IMR-90 (cell line): ENCODE measurements around the gene PIP4K2A. TPM values are rescaled to one million over a fixed set of nuclear protein-coding genes. Genes with fewer than 3 reads are reported as not detected.
"Not testable (repeated sequence)": the region's sequence is repeated elsewhere in the genome, so short reads cannot be mapped to it uniquely, and the experiment has no call there.

Experiments
- ATAC-seq: fragments of 200-7000 bp; cut with Tn5 transposase; 2 replicates; pipeline ENCODE4 v1.9.1; 2020; ENCODE audit warnings: low read depth, mild to moderate bottlenecking, moderate library complexity
- BruUV-seq: library from RNA; stranded (reverse); fragments of 400-500 nt; replicated peaks from 2 replicates; lab custom pipeline; 2021; lab: Mats Ljungman, UMichigan
- CTCF ChIA-PET: fragments of 300-600 bp; formaldehyde crosslinking; extraction: SDS; loops from one replicate; lab custom pipeline; 2021; ENCODE audit warnings: antibody characterized with exemption; lab: Yijun Ruan, JAX
- POLR2A ChIA-PET: fragments of 300-600 bp; sonication (Branson Sonifier 250); formaldehyde crosslinking; loops from one replicate; lab custom pipeline; 2022; ENCODE audit warnings: antibody characterized with exemption; ENCODE audit not compliant: unreplicated experiment; lab: Charles Lee
- DNase-seq: peaks from one replicate; pipeline ENCODE4 v3.0.0; 2013
- H2AFZ ChIP-seq: replicated peaks from 2 replicates; pipeline ENCODE3; 2013; ENCODE audit warnings: low read length, mild to moderate bottlenecking; ENCODE audit not compliant: poor library complexity
- H2AK5ac ChIP-seq: 2 replicates; pipeline ENCODE4 v1.6.1; 2013; ENCODE audit warnings: low read depth, low read length, inconsistent platforms
- H2AK9ac ChIP-seq: replicated peaks from 2 replicates; pipeline ENCODE3; 2013; ENCODE audit warnings: mild to moderate bottlenecking, low read depth, low read length, moderate library complexity; ENCODE audit not compliant: poor library complexity
- H2BK120ac ChIP-seq: 2 replicates; pipeline ENCODE4 v1.6.1; 2013; ENCODE audit warnings: low read depth, low read length, inconsistent platforms
- H2BK15ac ChIP-seq: 3 replicates; pipeline ENCODE4 v1.6.1; 2013; ENCODE audit warnings: low read depth, low read length, inconsistent platforms
- H2BK20ac ChIP-seq: 2 replicates; pipeline ENCODE4 v1.6.1; 2013; ENCODE audit warnings: low read depth, mild to moderate bottlenecking, inconsistent platforms, low read length, moderate library complexity
- H2BK5ac ChIP-seq: 2 replicates; pipeline ENCODE4 v1.6.1; 2013; ENCODE audit warnings: mild to moderate bottlenecking, low read depth, low read length, inconsistent platforms; ENCODE audit not compliant: poor library complexity, severe bottlenecking
- H3K14ac ChIP-seq: replicated peaks from 2 replicates; pipeline ENCODE4 v1.6.1; 2013; ENCODE audit warnings: low read depth, low read length, inconsistent platforms
- H3K18ac ChIP-seq: 2 replicates; pipeline ENCODE4 v1.6.1; 2013; ENCODE audit warnings: low read depth, low read length, control low read depth
- H3K23ac ChIP-seq: 2 replicates; pipeline ENCODE4 v1.6.1; 2013; ENCODE audit warnings: low read depth, low read length, inconsistent platforms
- H3K27ac ChIP-seq: 2 replicates; pipeline ENCODE4 v1.5.1; 2013; ENCODE audit warnings: mild to moderate bottlenecking, control low read depth, low read length; ENCODE audit not compliant: insufficient read depth
- H3K27me3 ChIP-seq: 2 replicates; pipeline ENCODE4 v1.6.1; 2013; ENCODE audit warnings: low read length; ENCODE audit not compliant: control insufficient read depth, insufficient read depth
- H3K36me3 ChIP-seq: 2 replicates; pipeline ENCODE4 v1.6.1; 2013; ENCODE audit warnings: low read length, mixed read lengths; ENCODE audit not compliant: control insufficient read depth, insufficient read depth
- H3K4ac ChIP-seq: 2 replicates; pipeline ENCODE4 v1.6.1; 2013; ENCODE audit warnings: low read depth, low read length, inconsistent platforms
- H3K4me1 ChIP-seq: 2 replicates; pipeline ENCODE4 v1.6.1; 2013; ENCODE audit warnings: low read length, mixed read lengths; ENCODE audit not compliant: control insufficient read depth, insufficient read depth
- H3K4me2 ChIP-seq: 2 replicates; pipeline ENCODE4 v1.6.1; 2013; ENCODE audit warnings: low read depth, mild to moderate bottlenecking, control low read depth, low read length, moderate library complexity
- H3K4me3 ChIP-seq: 2 replicates; pipeline ENCODE4 v1.5.1; 2013; ENCODE audit warnings: low read depth, mild to moderate bottlenecking, control low read depth, low read length, moderate library complexity; ENCODE audit not compliant: insufficient read depth
- H3K56ac ChIP-seq: 2 replicates; pipeline ENCODE4 v1.6.1; 2013; ENCODE audit warnings: low read length, inconsistent platforms; ENCODE audit not compliant: insufficient read depth; ENCODE audit errors: extremely low read depth
- H3K79me1 ChIP-seq, 2 experiments: 2 replicates each; pipeline ENCODE4 v1.6.1; 2013; ENCODE audit warnings: low read length in 2 of 2, inconsistent platforms in 1 of 2, low read depth in 1 of 2
- H3K9ac ChIP-seq: 2 replicates; pipeline ENCODE4 v1.6.1; 2013; ENCODE audit warnings: low read depth, low read length, control low read depth
- H3K9me1 ChIP-seq: 2 replicates; pipeline ENCODE4 v1.6.1; 2013; ENCODE audit warnings: low read length, inconsistent platforms; ENCODE audit not compliant: insufficient read depth
- H3K9me3 ChIP-seq: 2 replicates; pipeline ENCODE4 v1.6.1; 2013; ENCODE audit warnings: low read length; ENCODE audit not compliant: control insufficient read depth, insufficient read depth
- H4K20me1 ChIP-seq: 2 replicates; pipeline ENCODE4 v1.6.1; 2013; ENCODE audit warnings: low read length, inconsistent platforms; ENCODE audit not compliant: insufficient read depth
- H4K5ac ChIP-seq: 2 replicates; pipeline ENCODE4 v1.6.1; 2013; ENCODE audit warnings: mild to moderate bottlenecking, low read depth, low read length, control low read depth
- H4K8ac ChIP-seq, 2 experiments: 2 replicates each; pipeline ENCODE4 v1.6.1; 2013; ENCODE audit warnings: low read depth in 2 of 2, low read length in 2 of 2, control low read depth in 1 of 2, inconsistent platforms in 1 of 2
- H4K91ac ChIP-seq: 2 replicates; pipeline ENCODE4 v1.6.1; 2013; ENCODE audit warnings: low read depth, low read length, inconsistent platforms; ENCODE audit not compliant: insufficient read depth
- dilution Hi-C: fragments of 300-500 bp; cut with HindIII; formaldehyde crosslinking; loops from one replicate; pipeline ENCODE4 v1.14.3; 2018; ENCODE audit warnings: low sequenced_read_pairs; ENCODE audit not compliant: unreplicated experiment
- in situ Hi-C: fragments of 300-500 bp; cut with MboI; formaldehyde crosslinking; loops from 3 replicates; pipeline ENCODE4 v1.14.3; 2019; ENCODE audit warnings: low sequenced_read_pairs, inconsistent platforms, mixed read lengths
- intact Hi-C: fragments of 100-400 bp; cut with micrococcal nuclease; formaldehyde crosslinking; loops from 2 replicates; pipeline ENCODE4 v1.10.0; 2022
- polyA plus RNA-seq, 3 experiments: library from polyadenylated mRNA; depleted of rRNA; stranded (reverse); fragments of >200 nt; gene quantifications; 2 replicates each; pipeline ENCODE4 v1.2.3, GENCODE V29; 2012; ENCODE audit warnings: low replicate concordance in 1 of 3
- total RNA-seq: library from RNA; depleted of rRNA; stranded (reverse); fragments of >200 nt; gene quantifications from 2 replicates; pipeline ENCODE4 v1.2.3, GENCODE V29; 2012

PIP4K2A gene
- total and polyA plus RNA-seq, 2 of the 4 experiments (the other 2 are of a cell fraction) = 9.8 to 18.1 TPM

- DNase-seq, POLR2A ChIA-PET, CTCF ChIA-PET: not testable (repeated sequence)
Observed at GRCh38 chr10:22520645-22521044, 193.7 kb downstream of the PIP4K2A start.

More at GRCh38 chr10:22520645-22521044, 193.7 kb downstream of the PIP4K2A start:
- H3K4me3 ChIP-seq, H3K18ac ChIP-seq, H3K56ac ChIP-seq, H2BK15ac ChIP-seq, H4K20me1 ChIP-seq, ATAC-seq, H3K14ac ChIP-seq, H2BK20ac ChIP-seq, intact Hi-C loops, H3K27me3 ChIP-seq, H2BK5ac ChIP-seq, H2AK9ac ChIP-seq, H4K5ac ChIP-seq, H2AFZ ChIP-seq, H3K4me1 ChIP-seq, in situ Hi-C loops, H2AK5ac ChIP-seq, BruUV-seq, H3K79me1 ChIP-seq, H3K9me1 ChIP-seq, H3K27ac ChIP-seq, H3K4ac ChIP-seq, H3K36me3 ChIP-seq, H3K4me2 ChIP-seq, H2BK120ac ChIP-seq, H4K8ac ChIP-seq, H4K91ac ChIP-seq, H3K9me3 ChIP-seq, H3K23ac ChIP-seq, H3K9ac ChIP-seq, dilution Hi-C loops: not testable (repeated sequence)
